ENCODE measurements around the gene MED13L. TPM values are rescaled to one million over a fixed set of nuclear protein-coding genes. Genes with fewer than 3 reads are reported as not detected.
A peak's percentile ranks its signal among the peaks of the same experiment; 100 is the strongest.

Gene MED13L
- total RNA-seq, 2 experiments from 2014 or later, result 74.7 to 76.9 TPM

GRCh38 chr12:115930336-115930735 lies 347.2 kb downstream of the MED13L start:
- POLR2A ChIA-PET, result no interaction called here
- Mint-ChIP-seq H3K27ac (no peak overlapping the region), H3K4me1 (ENCODE audit: low read depth) (no peaks in the 10 kb centered on the region), H3K27me3 (ENCODE audit: low read depth) (peaks cover 11% of the 10 kb centered on the region), H3K4me3 (no peak overlapping the region), H3K9me3 (ENCODE audit: insufficient read depth) (no peaks in the 10 kb centered on the region), H3K36me3 (ENCODE audit: low read depth) (no peaks in the 10 kb centered on the region)
- DNase-seq (no peak), ATAC-seq (no peak)
- CTCF ChIA-PET, result no interaction called here

DNA sequence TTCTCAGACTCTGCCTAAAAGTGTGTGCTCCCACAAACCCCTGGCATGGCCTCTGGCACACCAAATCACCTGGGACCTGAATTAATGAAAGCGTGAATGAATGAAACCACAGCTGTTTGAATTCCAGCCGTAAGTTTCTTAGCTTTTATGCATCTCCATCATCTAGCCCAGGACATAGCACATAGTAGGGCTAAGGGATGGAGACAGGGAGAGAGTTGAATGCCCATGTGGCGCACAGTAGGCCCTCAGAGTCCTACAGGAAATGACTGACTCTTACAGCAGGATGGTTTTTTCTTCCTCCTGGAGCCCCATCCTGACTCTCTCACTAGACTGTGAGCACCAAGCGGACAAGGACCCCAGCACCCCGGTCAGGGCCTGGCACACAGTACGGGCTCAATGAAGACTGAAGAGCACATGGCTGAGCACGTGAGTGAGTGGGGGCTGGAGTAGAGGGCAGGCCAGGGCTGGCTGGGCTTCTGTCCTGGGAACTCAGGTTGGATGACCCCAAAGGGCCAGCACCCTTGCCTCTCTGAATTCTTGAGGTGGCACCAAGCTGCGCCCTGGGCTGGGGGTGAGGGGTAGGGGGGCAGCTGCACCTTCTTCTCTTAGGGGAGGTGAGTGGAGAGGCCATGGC lies 351.3 kb downstream of the MED13L start:
- ChIA-PET CTCF (interaction anchor here (1.2 kb wide), 1 partner anchor 783 kb away, joined by 3 read pairs; no protein-coding TSS in a partner anchor), POLR2A (no interaction called here)
- DNase-seq (no peak), ATAC-seq (no peak)
- Mint-ChIP-seq H3K27me3 (ENCODE audit: low read depth) (peaks cover 8% of the 10 kb centered on the region), H3K27ac (no peak overlapping the region), H3K4me3 (no peak overlapping the region), H3K36me3 (ENCODE audit: low read depth) (no peaks in the 10 kb centered on the region), H3K9me3 (ENCODE audit: insufficient read depth) (no peaks in the 10 kb centered on the region), H3K4me1 (ENCODE audit: low read depth) (no peaks in the 10 kb centered on the region)

- peaks cover 5% of the 10 kb centered on the region for H3K27me3 Mint-ChIP-seq (ENCODE audit: low read depth)
- no peak overlapping the region for H3K4me3 Mint-ChIP-seq
- ChIA-PET CTCF (interaction anchor here (0.9 to 1.3 kb wide), 3 partner anchors 10 to 785 kb away, joined by 3 to 6 read pairs (median 4); no protein-coding TSS in a partner anchor), POLR2A (no interaction called here)
- DNase-seq, result no peak
- no peak for ATAC-seq
- no peaks in the 10 kb centered on the region for H3K4me1 Mint-ChIP-seq (ENCODE audit: low read depth)
- no peaks in the 10 kb centered on the region for H3K36me3 Mint-ChIP-seq (ENCODE audit: low read depth)
- H3K9me3 Mint-ChIP-seq (ENCODE audit: insufficient read depth), result no peaks in the 10 kb centered on the region
- H3K27ac Mint-ChIP-seq, result no peak overlapping the region
Measured at GRCh38 chr12:115923851-115924250, 353.6 kb downstream of the MED13L start.

- Mint-ChIP-seq H3K27me3 (ENCODE audit: low read depth) (peaks cover 11% of the 10 kb centered on the region), H3K4me1 (ENCODE audit: low read depth) (no peaks in the 10 kb centered on the region), H3K4me3 (no peak overlapping the region), H3K36me3 (ENCODE audit: low read depth) (no peaks in the 10 kb centered on the region), H3K9me3 (ENCODE audit: insufficient read depth) (no peaks in the 10 kb centered on the region), H3K27ac (no peak overlapping the region)
- no peak for ATAC-seq
- ChIA-PET CTCF (interaction anchor here (0.9 to 1.3 kb wide), 3 partner anchors 11 to 786 kb away, joined by 3 to 6 read pairs (median 4); no protein-coding TSS in a partner anchor), POLR2A (no interaction called here)
- DNase-seq, result peak; percentile 25
Measured at GRCh38 chr12:115922952-115923564, 354.4 kb downstream of the MED13L start.

- Mint-ChIP-seq H3K4me3 (no peak overlapping the region), H3K27me3 (ENCODE audit: low read depth) (peaks cover 28% of the 10 kb centered on the region), H3K9me3 (ENCODE audit: insufficient read depth) (no peaks in the 10 kb centered on the region), H3K36me3 (ENCODE audit: low read depth) (no peaks in the 10 kb centered on the region), H3K27ac (no peak overlapping the region), H3K4me1 (ENCODE audit: low read depth) (no peaks in the 10 kb centered on the region)
- ChIA-PET POLR2A (no interaction called here), CTCF (interaction anchor here (1.6 kb wide), 1 partner anchor 17 kb away, joined by 3 read pairs; no protein-coding TSS in a partner anchor)
- ATAC-seq (no peak), DNase-seq (no peak)
Measured at GRCh38 chr12:115920395-115921183, 356.9 kb downstream of the MED13L start.

DNA sequence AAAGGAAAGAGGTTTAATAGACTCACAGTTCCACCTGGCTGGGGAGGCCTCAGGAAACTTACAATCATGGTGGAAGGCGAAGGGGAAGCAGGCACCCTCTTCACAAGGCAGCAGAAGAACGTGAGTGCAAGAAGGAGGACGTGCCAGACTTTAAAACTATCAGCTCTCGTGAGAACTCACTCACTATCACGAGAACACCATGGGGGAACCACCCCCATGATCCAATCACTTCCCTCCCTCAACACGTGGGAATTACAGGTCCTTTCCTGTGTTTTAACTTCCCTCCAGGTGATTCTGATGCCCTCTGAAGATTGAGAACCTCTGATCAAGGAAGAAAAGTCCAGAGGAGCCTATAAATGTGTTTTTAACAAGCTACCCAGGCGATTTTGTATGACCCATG lies 358.7 kb downstream of the MED13L start:
- DNase-seq (no peak), ATAC-seq (no peak)
- Mint-ChIP-seq H3K27me3 (ENCODE audit: low read depth) (peaks cover 35% of the 10 kb centered on the region), H3K27ac (no peak overlapping the region), H3K36me3 (ENCODE audit: low read depth) (no peaks in the 10 kb centered on the region), H3K4me1 (ENCODE audit: low read depth) (no peaks in the 10 kb centered on the region), H3K9me3 (ENCODE audit: insufficient read depth) (no peaks in the 10 kb centered on the region), H3K4me3 (no peak overlapping the region)
- POLR2A ChIA-PET, result no interaction called here
- CTCF ChIA-PET, result interaction anchor here (1.0 to 1.5 kb wide), 2 partner anchors 1256 to 1938 kb away, joined by 3 to 9 read pairs; no protein-coding TSS in a partner anchor

GRCh38 chr12:115916910-115917668 lies 360.4 kb downstream of the MED13L start:
- peak; percentile 86 for ATAC-seq
- peak; percentile 74 for DNase-seq
- ChIA-PET POLR2A (no interaction called here), CTCF (interaction anchor here (0.7 to 1.5 kb wide), 9 partner anchors 8 to 1937 kb away, joined by 3 to 9 read pairs (median 4); no protein-coding TSS in a partner anchor)
- no peaks in the 10 kb centered on the region for H3K9me3 Mint-ChIP-seq (ENCODE audit: insufficient read depth)
- H3K27me3 Mint-ChIP-seq (ENCODE audit: low read depth), result peaks cover 35% of the 10 kb centered on the region
- no peaks in the 10 kb centered on the region for H3K36me3 Mint-ChIP-seq (ENCODE audit: low read depth)
- no peaks in the 10 kb centered on the region for H3K4me1 Mint-ChIP-seq (ENCODE audit: low read depth)
- no peak overlapping the region for H3K4me3 Mint-ChIP-seq
- H3K27ac Mint-ChIP-seq, result no peak overlapping the region

- no peak overlapping the region for H3K27ac Mint-ChIP-seq
- DNase-seq (no peak), ATAC-seq (no peak)
- no peak overlapping the region for H3K4me3 Mint-ChIP-seq
- peaks cover 30% of the 10 kb centered on the region for H3K27me3 Mint-ChIP-seq (ENCODE audit: low read depth)
- no peaks in the 10 kb centered on the region for H3K36me3 Mint-ChIP-seq (ENCODE audit: low read depth)
- H3K4me1 Mint-ChIP-seq (ENCODE audit: low read depth), result no peaks in the 10 kb centered on the region
- no peaks in the 10 kb centered on the region for H3K9me3 Mint-ChIP-seq (ENCODE audit: insufficient read depth)
- POLR2A ChIA-PET, result no interaction called here
- CTCF ChIA-PET, result no interaction called here
Measured at GRCh38 chr12:115914122-115914521, 363.4 kb downstream of the MED13L start.

- Mint-ChIP-seq H3K4me1 (ENCODE audit: low read depth) (no peaks in the 10 kb centered on the region), H3K36me3 (ENCODE audit: low read depth) (no peaks in the 10 kb centered on the region), H3K9me3 (ENCODE audit: insufficient read depth) (no peaks in the 10 kb centered on the region), H3K4me3 (no peak overlapping the region), H3K27ac (no peak overlapping the region), H3K27me3 (ENCODE audit: low read depth) (peaks cover 17% of the 10 kb centered on the region)
- no peak for DNase-seq
- no peak for ATAC-seq
- ChIA-PET CTCF (no interaction called here), POLR2A (no interaction called here)
Measured at GRCh38 chr12:115912440-115912839, 365.1 kb downstream of the MED13L start.

GRCh38 chr12:115911360-115911759 lies 366.1 kb downstream of the MED13L start:
- H3K36me3 Mint-ChIP-seq (ENCODE audit: low read depth), result no peaks in the 10 kb centered on the region
- H3K4me1 Mint-ChIP-seq (ENCODE audit: low read depth), result no peaks in the 10 kb centered on the region
- H3K27ac Mint-ChIP-seq, result no peak overlapping the region
- CTCF ChIA-PET, result no interaction called here
- no peak overlapping the region for H3K4me3 Mint-ChIP-seq
- no peaks in the 10 kb centered on the region for H3K9me3 Mint-ChIP-seq (ENCODE audit: insufficient read depth)
- peaks cover 11% of the 10 kb centered on the region for H3K27me3 Mint-ChIP-seq (ENCODE audit: low read depth)
- POLR2A ChIA-PET, result no interaction called here
- DNase-seq, result no peak
- ATAC-seq, result no peak

DNA sequence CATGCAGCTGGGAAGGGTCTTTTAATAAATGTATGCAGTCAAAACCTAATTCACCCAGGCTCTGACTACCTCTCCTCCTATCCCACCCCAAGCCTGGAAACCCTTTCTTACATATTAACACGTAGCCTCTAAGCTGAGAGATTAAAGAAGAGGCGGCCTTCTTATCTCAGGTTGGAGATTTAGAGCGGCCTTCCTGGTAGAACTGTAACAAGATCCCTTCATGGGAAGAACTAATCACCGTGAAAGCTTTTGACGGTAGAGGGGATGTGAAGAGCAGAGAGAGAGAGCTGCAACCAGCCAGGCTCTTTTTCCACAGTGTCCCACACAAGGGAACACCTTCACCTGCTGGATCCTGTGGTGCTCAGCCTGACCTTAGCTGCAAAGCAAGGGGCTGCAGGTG lies 367.4 kb downstream of the MED13L start:
- H3K4me1 Mint-ChIP-seq (ENCODE audit: low read depth), result no peaks in the 10 kb centered on the region
- no peak overlapping the region for H3K27ac Mint-ChIP-seq
- ChIA-PET POLR2A (no interaction called here), CTCF (no interaction called here)
- H3K36me3 Mint-ChIP-seq (ENCODE audit: low read depth), result no peaks in the 10 kb centered on the region
- DNase-seq, result no peak
- H3K27me3 Mint-ChIP-seq (ENCODE audit: low read depth), result peaks cover 6% of the 10 kb centered on the region
- no peak for ATAC-seq
- no peak overlapping the region for H3K4me3 Mint-ChIP-seq
- no peaks in the 10 kb centered on the region for H3K9me3 Mint-ChIP-seq (ENCODE audit: insufficient read depth)

All from activated CD8-positive, alpha-beta T cell treated with anti-CD3 and anti-CD28 coated beads, Interleukin-2, amount 10 ng/mL, durations not matched to agents 7 days and 5 days (primary cell).